GM18507 (cell line): Measurements from ENCODE around the gene ACVR1B.
A peak's percentile ranks its signal among the peaks of the same experiment; 100 is the strongest.

Experiments used
- DNase-seq: peaks from one replicate; pipeline ENCODE4 v3.0.0; 2011; ENCODE audit warnings: low read depth; ENCODE audit not compliant: insufficient read length; ENCODE audit errors: extremely low spot score
- FAIRE-seq: peaks from 2 replicates; lab custom pipeline; 2011; peaks lifted over from hg19 to GRCh38; lab: Jason Lieb, UNC

Gene ACVR1B

DNA sequence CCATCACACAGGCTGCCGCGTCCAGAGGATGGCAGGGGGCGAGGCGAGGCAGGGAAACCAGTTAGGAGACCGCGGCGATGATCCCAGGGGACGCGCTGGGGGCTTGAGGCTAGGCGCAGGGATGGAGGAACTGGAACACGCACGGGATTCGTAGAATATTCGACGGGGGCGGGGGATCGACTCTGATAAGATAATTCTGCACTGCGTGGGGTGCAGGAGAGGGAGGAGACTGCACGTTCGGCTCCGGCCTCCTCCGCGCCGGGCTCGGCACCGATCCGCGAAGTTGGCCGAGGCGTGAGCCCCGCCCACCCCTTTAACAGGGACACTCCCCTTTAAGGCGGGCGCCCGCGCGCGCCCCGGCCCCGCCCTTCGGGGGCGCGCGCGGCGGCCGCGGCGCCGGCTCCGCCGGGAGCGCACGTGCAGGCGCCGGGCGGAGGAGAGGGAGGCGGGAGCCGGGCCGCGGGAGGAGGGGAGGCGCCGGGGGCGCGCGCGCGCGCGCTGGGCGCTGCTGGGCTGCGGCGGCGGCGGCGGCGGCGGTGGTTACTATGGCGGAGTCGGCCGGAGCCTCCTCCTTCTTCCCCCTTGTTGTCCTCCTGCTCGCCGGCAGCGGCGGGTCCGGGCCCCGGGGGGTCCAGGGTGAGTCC, at the start of gene ACVR1B:
Gene ACVR1B, plus strand, starts transcription at position 501 of the 644 bp plus-strand sequence. Its CDS starts 45 bp downstream, at position 546.
- DNase-seq (peak; percentile 78), FAIRE-seq (peak; percentile 50)

- FAIRE-seq (no peak), DNase-seq (no peak)
These were observed 49.6 kb upstream of the ACVR1B start for GRCh38 chr12:51901881-51902280.

- FAIRE-seq (no peak), DNase-seq (no peak)
These were observed 46.5 kb upstream of the ACVR1B start for GRCh38 chr12:51904951-51905470.

DNA sequence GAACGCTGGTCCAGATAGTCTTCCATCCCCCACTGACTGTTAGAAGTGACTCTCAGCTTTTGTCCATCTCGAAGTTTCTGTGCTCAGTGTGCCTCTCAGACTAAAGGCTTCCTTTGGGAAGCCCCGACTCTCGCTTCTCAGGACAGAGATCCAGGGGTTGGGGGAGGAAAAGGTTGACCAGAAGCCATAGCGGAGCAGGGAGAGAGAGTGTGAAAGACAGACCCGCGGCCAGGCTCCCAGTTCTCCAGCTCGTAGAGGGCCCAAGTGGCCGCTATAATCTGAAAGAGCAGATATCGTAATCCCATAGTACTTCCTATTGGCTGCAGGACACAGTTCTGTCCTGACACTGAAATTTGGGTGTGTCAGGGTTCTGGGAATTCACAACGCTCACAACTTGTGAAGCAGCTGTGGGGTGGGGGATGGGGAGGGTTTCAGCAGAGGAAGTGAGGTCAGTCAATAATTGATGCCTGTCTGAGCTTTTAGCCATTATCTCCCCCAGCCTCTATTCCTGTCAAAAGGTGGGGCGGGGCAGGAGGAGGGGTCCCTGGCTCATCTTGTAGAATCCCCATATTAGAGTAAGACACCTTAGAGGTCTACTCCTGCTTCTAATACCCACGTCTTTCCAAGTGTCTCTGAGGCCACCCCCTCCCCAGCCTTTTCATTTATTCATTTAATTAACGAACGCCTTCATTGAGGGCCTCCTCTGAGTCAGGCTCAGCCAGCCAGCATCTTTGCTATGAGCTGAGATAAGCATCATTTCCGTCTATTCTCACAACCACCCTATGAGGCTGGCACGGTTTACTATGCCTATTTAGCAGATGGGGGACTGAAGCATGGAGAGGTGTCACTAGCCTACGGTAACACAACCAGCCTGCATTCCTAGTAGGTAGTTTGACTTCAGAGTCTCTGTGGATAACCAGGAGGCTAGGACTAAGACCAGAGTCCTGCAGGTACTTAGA, 45.7 kb upstream of the ACVR1B start:
- DNase-seq (no peak), FAIRE-seq (no peak)

GRCh38 chr12:51906430-51907082, 44.9 kb upstream of the ACVR1B start:
- DNase-seq (no peak), FAIRE-seq (no peak)

DNA sequence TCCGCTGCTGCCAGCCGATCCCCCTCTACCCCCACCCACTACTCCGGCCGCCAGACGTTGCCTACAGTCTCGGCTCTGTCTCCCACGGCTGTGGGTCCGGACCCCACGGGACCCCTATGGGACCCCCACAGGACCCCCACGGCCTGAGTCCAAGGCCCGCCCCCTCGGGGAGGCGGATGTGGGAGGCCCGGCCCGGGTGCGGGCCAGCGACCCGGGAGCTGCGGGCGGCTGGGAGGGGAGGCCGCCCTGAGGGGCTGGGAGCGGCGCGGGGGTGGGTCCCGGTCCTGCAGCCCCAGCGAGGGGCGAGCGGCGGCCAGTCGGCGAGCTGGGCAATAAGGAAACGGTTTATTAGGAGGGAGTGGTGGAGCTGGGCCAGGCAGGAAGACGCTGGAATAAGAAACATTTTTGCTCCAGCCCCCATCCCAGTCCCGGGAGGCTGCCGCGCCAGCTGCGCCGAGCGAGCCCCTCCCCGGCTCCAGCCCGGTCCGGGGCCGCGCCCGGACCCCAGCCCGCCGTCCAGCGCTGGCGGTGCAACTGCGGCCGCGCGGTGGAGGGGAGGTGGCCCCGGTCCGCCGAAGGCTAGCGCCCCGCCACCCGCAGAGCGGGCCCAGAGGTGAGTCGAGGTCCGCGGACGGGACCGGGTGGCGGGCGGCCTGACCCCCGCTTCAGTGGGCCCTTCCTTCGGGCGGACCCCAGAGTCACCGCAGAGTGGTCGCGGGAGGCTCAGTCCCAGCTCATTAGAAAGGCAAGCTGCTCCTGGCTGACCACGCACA, 44.2 kb upstream of the ACVR1B start, which contains the start of gene ACVRL1:
Gene ACVRL1, plus strand, starts transcription at position 422 of the 773 bp plus-strand sequence. CDS start 4,971 bp downstream, outside the sequence.
- DNase-seq: no peak
- no peak for FAIRE-seq

GRCh38 chr12:51907856-51908425, 43.6 kb upstream of the ACVR1B start:
- DNase-seq: no peak
- no peak for FAIRE-seq

- no peak for FAIRE-seq
- DNase-seq: no peak
These were observed 42.5 kb upstream of the ACVR1B start for GRCh38 chr12:51908876-51909592.

GRCh38 chr12:51910168-51910567, 41.3 kb upstream of the ACVR1B start:
- DNase-seq: no peak
- no peak for FAIRE-seq

- no peak for DNase-seq
- no peak for FAIRE-seq
These were observed 40.8 kb upstream of the ACVR1B start for GRCh38 chr12:51910691-51911090.

GRCh38 chr12:51911307-51911706, 40.2 kb upstream of the ACVR1B start:
- FAIRE-seq (no peak), DNase-seq (no peak)

DNA sequence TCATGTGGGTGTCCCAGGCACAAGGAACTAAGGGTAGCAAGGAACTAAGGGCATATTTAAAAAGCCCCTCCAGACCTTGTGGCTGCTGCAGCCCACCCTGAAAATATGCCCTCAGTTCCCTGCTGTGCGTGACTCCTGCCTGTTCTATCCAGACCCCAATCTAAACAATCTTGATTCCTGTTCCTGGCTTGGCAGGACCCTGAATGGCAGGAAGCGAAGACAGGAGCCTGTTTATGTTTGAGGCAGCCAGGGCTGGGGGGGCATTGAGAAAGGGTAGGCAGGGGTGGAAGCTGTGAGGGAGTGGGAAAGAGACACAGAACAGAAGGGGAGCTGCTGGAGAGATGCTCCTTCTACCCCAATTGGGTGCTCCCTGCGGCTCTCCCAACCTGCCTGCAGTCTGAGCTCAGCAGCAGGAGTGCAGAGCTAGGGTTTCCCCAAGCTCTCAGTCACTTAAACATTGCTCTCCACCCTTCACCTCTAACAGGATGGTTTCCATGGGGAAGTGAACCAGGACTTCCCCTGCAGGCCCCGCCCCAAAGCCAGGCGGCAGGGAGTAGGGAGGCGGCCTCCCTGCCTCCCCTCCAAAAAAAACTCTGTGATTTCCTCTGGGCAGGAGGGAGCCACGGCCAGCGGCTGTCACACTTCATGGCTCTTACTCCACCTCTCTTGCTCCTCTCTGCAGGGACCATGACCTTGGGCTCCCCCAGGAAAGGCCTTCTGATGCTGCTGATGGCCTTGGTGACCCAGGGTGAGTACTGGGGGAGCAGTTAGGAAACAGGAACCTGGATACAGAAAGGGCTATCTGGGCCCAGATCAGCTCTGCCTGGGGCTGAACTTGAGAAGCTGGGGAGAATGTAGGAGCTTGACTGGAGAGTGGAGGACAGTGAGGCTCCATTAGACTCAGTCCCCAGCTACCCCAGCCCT, 39.4 kb upstream of the ACVR1B start:
- FAIRE-seq (no peak), DNase-seq (no peak)

DNA sequence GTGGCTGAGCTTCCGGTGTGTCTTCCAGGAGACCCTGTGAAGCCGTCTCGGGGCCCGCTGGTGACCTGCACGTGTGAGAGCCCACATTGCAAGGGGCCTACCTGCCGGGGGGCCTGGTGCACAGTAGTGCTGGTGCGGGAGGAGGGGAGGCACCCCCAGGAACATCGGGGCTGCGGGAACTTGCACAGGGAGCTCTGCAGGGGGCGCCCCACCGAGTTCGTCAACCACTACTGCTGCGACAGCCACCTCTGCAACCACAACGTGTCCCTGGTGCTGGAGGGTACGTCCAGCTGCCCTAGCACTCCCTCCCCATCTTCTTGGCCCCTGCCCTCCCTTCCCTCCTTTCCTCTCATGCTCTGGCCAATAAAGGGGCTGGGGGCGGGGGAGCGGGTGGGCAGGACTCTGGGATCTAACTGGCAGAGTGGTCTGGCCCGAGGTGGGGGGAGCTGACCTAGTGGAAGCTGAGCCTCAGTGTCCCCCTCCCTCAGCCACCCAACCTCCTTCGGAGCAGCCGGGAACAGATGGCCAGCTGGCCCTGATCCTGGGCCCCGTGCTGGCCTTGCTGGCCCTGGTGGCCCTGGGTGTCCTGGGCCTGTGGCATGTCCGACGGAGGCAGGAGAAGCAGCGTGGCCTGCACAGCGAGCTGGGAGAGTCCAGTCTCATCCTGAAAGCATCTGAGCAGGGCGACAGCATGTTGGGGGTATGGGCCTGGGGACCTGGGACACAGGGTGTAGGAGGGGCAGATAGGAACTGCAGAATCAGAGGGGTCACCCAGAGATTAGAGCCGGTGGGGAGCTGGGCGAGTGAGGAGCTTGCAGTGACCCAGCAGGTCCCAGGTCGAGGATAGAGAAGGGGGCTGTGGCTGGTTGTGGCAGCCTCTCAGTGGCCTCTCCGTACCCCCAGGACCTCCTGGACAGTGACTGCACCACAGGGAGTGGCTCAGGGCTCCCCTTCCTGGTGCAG, 38.1 kb upstream of the ACVR1B start:
- DNase-seq (no peak), FAIRE-seq (no peak)

DNA sequence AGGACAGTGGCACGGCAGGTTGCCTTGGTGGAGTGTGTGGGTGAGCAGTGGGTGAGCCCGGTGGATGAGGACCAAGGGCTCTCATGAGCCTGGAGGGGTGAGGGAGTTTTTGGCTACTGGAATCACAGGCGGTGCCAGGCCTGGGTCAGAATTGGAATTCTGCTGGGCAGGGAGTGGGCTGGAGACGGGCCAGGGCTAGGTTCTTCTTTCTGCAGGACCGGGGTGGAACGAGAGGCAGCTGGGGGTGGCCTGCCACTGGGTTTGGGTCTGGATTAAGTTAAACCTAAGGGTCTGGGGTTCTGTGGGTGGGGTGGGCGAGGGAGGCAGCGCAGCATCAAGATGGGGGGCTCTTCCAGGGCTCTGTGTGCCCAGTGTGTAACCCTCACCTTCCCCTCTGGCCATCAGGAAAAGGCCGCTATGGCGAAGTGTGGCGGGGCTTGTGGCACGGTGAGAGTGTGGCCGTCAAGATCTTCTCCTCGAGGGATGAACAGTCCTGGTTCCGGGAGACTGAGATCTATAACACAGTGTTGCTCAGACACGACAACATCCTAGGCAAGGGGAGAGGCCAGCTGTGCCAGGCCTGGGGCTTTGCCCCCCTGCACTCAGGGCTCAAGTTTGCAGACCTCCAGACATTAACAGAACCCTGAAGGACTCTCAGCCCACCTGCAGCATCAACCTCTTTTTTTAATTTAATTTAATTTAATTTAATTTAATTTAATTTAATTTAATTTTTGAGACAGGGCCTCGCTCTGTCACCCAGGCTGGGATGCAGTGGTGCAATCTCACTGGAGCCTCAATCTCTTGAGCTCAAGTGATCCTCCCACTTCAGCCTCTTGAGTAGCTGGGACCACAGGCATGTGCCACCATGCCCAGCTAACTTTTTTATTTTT, 37.2 kb upstream of the ACVR1B start:
- FAIRE-seq (no peak), DNase-seq (no peak)

GRCh38 chr12:51915003-51915625, 36.4 kb upstream of the ACVR1B start:
- DNase-seq: no peak
- FAIRE-seq: no peak
